ENCODE measurements around the gene PLEKHA8. TPM values are rescaled to one million over a fixed set of nuclear protein-coding genes. Genes with fewer than 3 reads are reported as not detected.

PLEKHA8 gene
- total RNA-seq, 1 donor from 2014 or later = 62.7 TPM

DNA sequence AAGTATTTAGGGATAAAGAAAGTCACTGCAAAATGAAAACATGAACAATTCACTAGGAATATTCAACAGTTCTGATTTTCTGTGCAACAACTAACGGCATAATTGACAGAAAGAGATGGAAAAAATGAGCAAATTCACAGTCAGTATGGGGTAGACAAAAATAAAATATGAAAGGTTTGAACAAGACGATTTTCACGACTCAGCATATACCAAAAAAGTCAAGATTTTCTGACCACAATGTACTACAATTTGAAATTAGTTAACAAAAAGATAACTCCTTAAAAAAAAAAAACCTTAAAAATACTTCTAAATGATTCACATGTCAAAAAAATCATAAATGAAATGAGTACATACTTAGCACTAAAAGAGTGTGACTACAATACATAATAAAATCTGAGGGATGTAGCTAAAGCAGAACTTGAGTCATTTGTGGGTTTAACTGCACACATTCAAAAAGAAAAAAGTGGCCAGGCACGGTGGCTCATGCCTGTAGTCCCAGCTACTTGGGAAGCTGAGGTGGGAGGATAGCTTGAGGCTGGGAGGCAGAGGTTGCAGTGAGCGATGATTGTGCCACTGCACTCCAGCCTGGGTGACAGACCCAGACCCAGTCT is 84.0 kb downstream of the PLEKHA8 start:
- no peak overlapping the region for H3K4me2 ChIP-seq
- Mint-ChIP-seq H3K9me3 (peaks cover 32% of the 10 kb centered on the region), H3K27ac (no peak overlapping the region), H3K4me3 (no peak overlapping the region), H3K27me3 (ENCODE audit: insufficient read depth, low read depth) (no peaks in the 10 kb centered on the region), H3K4me1 (no peaks in the 10 kb centered on the region), H3K36me3 (peaks cover 23% of the 10 kb centered on the region)
- H3K79me2 ChIP-seq (ENCODE audit: low read depth) = no peaks in the 10 kb centered on the region
- no peak overlapping the region for H3K4me3 ChIP-seq
- no peak for DNase-seq (ENCODE audit: low spot score)
- no peaks in the 10 kb centered on the region for H4K20me1 ChIP-seq (ENCODE audit: low read depth)
- H3K9me3 ChIP-seq (ENCODE audit: low read depth) = no peaks in the 10 kb centered on the region
- no peak overlapping the region for H2AFZ ChIP-seq (replicated peaks)
- TF ChIP-seq EZH2phosphoT487 (IDR thresholded peaks at IDR 0.05) (no peak), EZH2 (IDR thresholded peaks at IDR 0.05) (no peak), CTCF (IDR thresholded peaks at IDR 0.05) (no peak)
- no peaks in the 10 kb centered on the region for H3K4me1 ChIP-seq
- no peak overlapping the region for H3K9ac ChIP-seq
- peaks cover 3% of the 10 kb centered on the region for H3K36me3 ChIP-seq
- no peaks in the 10 kb centered on the region for H3K27me3 ChIP-seq
- peaks cover 27% of the 10 kb centered on the region for H3F3A ChIP-seq (ENCODE audit: low read depth)
- H3K27ac ChIP-seq = no peak overlapping the region

DNA sequence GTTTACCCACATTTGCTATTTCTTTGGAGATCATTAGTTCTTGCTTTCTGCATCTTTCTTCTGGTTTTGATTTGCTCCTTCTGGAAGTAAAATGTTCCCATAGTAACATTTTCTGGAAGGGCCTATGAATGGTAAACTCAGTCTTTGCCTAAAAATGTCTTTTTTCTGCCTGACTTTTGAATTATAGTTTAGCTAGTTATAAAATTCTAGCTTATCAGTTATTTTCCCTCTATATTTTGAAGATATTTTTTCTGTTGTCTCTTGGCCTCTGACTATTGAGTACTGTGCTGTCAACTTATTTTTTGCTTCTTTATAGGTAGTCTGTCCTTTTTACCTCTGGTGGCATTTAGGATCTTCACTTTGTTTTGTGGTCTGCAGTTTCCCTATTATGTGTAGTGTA is 84.9 kb downstream of the PLEKHA8 start:
- Mint-ChIP-seq H3K27me3 (ENCODE audit: insufficient read depth, low read depth) (no peaks in the 10 kb centered on the region), H3K36me3 (peaks cover 23% of the 10 kb centered on the region), H3K27ac (no peak overlapping the region), H3K4me1 (no peaks in the 10 kb centered on the region), H3K4me3 (no peak overlapping the region), H3K9me3 (peaks cover 32% of the 10 kb centered on the region)
- Histone ChIP-seq H2AFZ (replicated peaks) (no peak overlapping the region), H3K36me3 (peaks cover 3% of the 10 kb centered on the region), H3K4me1 (no peaks in the 10 kb centered on the region), H3K79me2 (ENCODE audit: low read depth) (no peaks in the 10 kb centered on the region), H3K9me3 (ENCODE audit: low read depth) (no peaks in the 10 kb centered on the region), H3K4me3 (no peak overlapping the region), H3K9ac (no peak overlapping the region), H3K27ac (no peak overlapping the region), H4K20me1 (ENCODE audit: low read depth) (no peaks in the 10 kb centered on the region), H3F3A (ENCODE audit: low read depth) (peaks cover 27% of the 10 kb centered on the region), H3K4me2 (no peak overlapping the region), H3K27me3 (no peaks in the 10 kb centered on the region)
- DNase-seq (ENCODE audit: low spot score) = no peak
- no peak for TF ChIP-seq CTCF (IDR thresholded peaks at IDR 0.05)
- TF ChIP-seq EZH2phosphoT487 (IDR thresholded peaks at IDR 0.05) = no peak
- TF ChIP-seq EZH2 (IDR thresholded peaks at IDR 0.05) = no peak

DNA sequence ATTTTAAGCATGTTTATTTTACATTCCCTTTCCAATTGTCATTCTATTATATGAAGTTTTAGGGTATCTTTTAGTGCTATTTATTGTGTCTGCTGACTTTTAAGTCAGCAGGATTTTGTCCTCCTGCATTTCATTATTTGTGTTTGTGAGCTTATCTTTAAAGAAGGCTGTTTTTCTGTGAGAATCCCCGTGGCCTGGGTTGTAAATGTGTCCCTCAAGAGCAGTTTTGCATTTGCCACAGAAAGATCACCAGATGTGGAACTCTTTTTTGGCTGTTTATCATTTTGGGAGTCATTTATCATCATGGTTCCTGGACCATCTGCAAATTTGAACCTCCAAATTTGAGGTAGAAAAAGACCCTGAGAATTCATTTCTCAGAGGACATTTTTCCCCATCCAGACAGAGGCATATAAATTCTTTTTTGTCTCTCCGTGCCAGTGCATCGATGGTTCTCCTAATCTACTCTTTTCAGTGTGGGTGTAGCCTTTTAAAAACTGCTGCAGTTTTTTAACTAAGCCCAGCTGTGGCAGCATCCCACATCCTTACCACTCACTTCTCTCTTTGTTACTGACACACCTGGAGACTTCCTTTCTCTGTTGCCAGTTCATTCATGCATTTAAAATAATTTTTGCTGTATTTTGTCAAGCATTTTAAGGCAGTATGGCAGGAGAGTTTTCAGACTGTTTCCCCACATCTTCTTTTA is 86.5 kb downstream of the PLEKHA8 start:
- peaks cover 18% of the 10 kb centered on the region for H3K36me3 Mint-ChIP-seq
- DNase-seq (ENCODE audit: low spot score) = no peak
- H3K4me1 ChIP-seq = no peaks in the 10 kb centered on the region
- H3K4me2 ChIP-seq = no peak overlapping the region
- no peaks in the 10 kb centered on the region for H3K9me3 ChIP-seq (ENCODE audit: low read depth)
- no peak overlapping the region for H3K4me3 Mint-ChIP-seq
- H3K79me2 ChIP-seq (ENCODE audit: low read depth) = no peaks in the 10 kb centered on the region
- no peak overlapping the region for H3K4me3 ChIP-seq
- H3K9ac ChIP-seq = no peak overlapping the region
- H4K20me1 ChIP-seq (ENCODE audit: low read depth) = no peaks in the 10 kb centered on the region
- H3K27me3 ChIP-seq = no peaks in the 10 kb centered on the region
- peaks cover 27% of the 10 kb centered on the region for H3F3A ChIP-seq (ENCODE audit: low read depth)
- peaks cover 3% of the 10 kb centered on the region for H3K36me3 ChIP-seq
- no peaks in the 10 kb centered on the region for H3K27me3 Mint-ChIP-seq (ENCODE audit: insufficient read depth, low read depth)
- H3K27ac Mint-ChIP-seq = no peak overlapping the region
- peaks cover 26% of the 10 kb centered on the region for H3K9me3 Mint-ChIP-seq
- no peak overlapping the region for H2AFZ ChIP-seq (replicated peaks)
- TF ChIP-seq CTCF (IDR thresholded peaks at IDR 0.05) = no peak
- no peak for TF ChIP-seq EZH2phosphoT487 (IDR thresholded peaks at IDR 0.05)
- no peak for TF ChIP-seq EZH2 (IDR thresholded peaks at IDR 0.05)
- H3K27ac ChIP-seq = peak overlapping the region; percentile 54
- H3K4me1 Mint-ChIP-seq = no peaks in the 10 kb centered on the region
